HG03095 (cell line): ENCODE measurements around the gene SEPTIN10.
"Not testable (repeated sequence)": the region's sequence is repeated elsewhere in the genome, so short reads cannot be mapped to it uniquely, and the experiment has no call there.

Experiments used
- ATAC-seq: cut with Tn5 transposase; IDR thresholded peaks from one replicate; pipeline ENCODE4 v1.9.1; 2021; ENCODE audit warnings: moderate library complexity; ENCODE audit not compliant: unreplicated experiment

Gene SEPTIN10

DNA sequence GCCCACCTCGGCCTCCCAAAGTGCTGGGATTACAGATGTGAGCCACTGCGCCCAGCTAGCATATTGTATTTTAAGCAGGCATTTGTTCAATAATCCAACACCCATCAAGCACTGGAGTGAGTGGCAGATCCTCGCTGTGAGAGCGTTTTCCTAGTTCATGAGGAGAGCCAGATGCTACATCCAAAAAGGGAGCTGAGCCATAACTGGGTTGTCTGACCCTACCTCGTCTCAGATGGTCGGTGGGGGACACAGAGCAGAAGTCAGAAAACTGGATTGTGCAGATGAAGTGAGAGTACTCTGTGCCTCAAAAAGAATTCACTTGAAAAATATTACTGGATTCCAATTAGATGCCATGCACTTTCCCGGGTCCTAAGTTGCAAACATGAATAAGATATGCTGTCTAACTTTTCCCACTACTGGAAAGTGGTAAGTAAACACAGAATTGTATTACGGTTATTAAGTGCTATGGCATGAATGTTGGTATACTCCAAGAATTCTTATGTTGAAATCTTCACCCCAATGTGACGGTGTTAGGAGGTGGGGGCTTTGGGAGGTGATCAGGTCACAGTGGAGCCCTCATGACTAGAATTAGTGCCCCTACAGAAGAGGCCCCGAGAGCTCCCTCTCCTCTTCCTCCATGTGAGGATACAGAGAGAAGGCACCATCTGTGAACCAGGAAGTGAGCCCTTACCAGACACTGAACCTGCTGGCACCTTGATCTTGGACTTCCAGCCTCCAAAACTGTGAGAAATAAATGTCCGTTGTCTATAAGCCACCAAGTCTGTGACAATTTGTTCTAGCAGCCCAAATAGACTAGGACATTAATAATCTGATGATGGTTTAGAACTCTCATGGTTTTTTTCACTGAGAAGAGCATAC lies 21.9 kb upstream of the SEPTIN10 start:
- no peak for ATAC-seq

- no peak for ATAC-seq
These were observed 19.7 kb upstream of the SEPTIN10 start for GRCh38 chr2:109633284-109633961.

GRCh38 chr2:109632158-109632789 lies 18.5 kb upstream of the SEPTIN10 start:
- ATAC-seq = no peak

GRCh38 chr2:109631741-109632140 lies 18.0 kb upstream of the SEPTIN10 start:
- no peak for ATAC-seq

- ATAC-seq = no peak
These were observed 17.0 kb upstream of the SEPTIN10 start for GRCh38 chr2:109630441-109631430.

GRCh38 chr2:109629867-109630266 lies 16.1 kb upstream of the SEPTIN10 start:
- no peak for ATAC-seq

DNA sequence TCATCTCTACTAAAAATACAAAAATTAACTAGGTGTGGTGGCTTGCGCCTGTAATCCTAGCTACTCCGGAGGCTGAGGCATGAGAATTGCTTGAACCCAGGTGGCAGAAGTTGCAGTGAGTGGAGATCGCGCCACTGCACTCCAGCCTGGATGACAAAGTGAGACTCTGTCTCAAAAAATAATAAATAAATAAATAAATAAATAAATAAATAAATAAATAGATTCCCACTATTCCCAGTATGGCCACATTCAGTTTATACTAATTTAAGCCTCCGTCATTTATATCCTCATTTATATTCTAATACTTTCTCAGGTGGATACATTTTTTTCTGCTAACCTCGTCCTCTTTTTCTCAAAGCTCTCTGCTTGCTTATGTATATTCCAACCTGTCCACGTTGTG lies 14.6 kb upstream of the SEPTIN10 start:
- not testable (repeated sequence) for ATAC-seq

- ATAC-seq = no peak
These were observed 10.6 kb upstream of the SEPTIN10 start for GRCh38 chr2:109624339-109624738.

- no peak for ATAC-seq
These were observed 10.2 kb upstream of the SEPTIN10 start for GRCh38 chr2:109623923-109624322.

GRCh38 chr2:109623297-109623696 lies 9.5 kb upstream of the SEPTIN10 start:
- ATAC-seq = no peak

- no peak for ATAC-seq
These were observed 5.4 kb upstream of the SEPTIN10 start for GRCh38 chr2:109619032-109619615.

GRCh38 chr2:109616184-109616583 lies 2.4 kb upstream of the SEPTIN10 start:
- no peak for ATAC-seq

- ATAC-seq = no peak
These were observed 1.9 kb upstream of the SEPTIN10 start for GRCh38 chr2:109615637-109616144.

GRCh38 chr2:109614715-109615636 lies 1.2 kb upstream of the SEPTIN10 start:
- ATAC-seq = no peak

DNA sequence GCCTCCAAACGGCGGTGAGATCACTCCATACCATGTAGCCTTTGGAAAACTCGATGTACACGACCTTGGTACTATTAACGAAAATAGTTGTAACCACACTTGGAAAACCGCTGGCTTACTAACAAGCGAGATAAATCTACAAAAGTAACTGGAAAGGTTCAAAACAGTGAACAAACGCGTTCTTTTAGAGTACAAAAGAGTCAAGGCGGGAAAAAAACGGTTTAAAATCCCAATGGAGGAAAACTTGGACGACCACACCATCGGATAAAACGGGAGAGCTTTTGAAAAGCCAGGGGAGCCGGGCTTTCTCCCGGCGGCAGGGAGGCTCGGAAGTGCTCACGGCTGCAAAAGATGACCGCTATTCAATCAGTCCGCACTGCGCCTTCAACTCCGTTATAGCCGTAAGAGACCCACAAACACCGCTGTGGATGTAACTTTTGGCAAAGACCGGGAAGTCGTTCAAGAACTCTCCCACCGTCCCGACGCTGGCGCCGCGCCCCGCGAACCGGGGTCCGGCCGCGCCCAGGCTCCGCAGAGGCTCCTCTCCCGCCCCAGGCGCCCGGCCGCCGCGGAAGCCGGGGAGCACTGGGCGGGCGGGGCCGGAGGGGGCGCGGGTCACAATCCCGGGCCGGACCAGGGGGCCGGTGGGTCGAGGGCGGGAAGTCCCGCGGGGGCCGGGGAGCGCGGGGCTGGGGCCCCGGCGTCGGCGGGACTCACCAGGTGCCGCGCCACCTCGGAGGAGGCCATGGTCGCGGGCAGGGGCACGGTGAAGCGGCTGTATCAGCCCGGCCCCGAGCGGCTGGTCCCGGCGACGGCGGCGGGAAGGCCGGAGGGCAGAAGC lies 465 bp downstream of the SEPTIN10 start:
- peak; percentile 28 for ATAC-seq

DNA sequence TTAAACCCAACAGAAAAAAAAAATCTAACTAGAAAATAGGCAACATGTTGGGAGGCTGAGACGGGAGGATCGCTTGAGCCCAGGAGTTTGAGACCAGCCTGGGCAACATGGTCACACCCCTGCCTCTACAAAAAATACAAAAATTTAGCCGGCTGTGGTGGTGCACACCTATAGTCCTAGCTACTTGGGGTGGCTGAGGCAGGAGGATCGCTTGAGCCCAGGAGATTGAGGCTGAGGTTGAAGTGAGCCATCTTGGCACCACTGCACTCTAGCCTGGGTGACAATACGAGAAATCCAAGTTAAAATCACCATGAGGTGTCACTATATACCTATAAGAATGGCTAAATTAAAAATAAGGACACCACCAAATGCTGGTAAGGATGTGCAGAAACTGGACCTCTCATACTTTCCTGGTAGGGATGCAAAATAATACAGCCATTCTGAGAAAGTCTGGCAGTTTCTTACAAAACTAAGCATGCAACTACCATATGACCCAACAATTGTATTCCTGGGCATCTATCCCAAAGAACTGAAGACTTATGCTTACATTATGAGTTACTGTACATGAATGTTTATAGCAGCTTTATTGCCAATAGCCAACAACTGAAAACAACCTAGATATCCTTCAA lies 2.2 kb downstream of the SEPTIN10 start:
- ATAC-seq = no peak

DNA sequence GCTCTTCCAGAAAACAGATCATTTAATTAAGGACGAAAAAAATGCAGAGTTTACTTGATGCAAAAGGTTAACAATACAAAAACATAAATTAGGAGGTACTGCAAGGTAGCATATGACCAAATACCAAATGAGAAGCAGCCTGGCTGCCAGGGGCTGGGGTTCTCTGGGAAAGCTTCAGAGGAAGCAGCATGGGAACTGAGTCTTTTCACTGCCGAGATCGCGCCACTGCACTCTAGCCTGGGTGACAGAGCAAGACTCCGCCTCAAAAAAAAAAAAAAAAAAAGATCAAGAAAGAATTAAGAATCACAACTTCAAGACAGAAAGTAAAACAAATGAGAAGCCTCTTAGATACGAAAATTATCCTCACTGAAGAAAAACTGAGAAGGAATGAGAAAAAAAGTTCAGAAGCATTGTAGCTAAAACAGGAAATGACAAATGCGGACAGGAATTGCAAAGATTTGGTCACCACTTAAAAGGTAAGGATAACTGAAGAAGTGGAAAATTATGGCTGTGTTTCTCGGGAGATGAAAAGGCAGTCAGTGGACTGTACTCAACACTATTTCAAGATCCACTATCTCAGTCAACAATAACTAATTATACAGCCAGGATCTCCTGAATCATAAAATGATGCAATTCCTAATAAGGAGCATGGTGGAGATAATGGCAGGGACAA lies 4.3 kb downstream of the SEPTIN10 start:
- no peak for ATAC-seq
